NCI-H1417 treated with DMSO at 0.1 percent for 48 hours (cell line): Measurements from ENCODE around the gene ANLN.
A peak's percentile ranks its signal among the peaks of the same experiment; 100 is the strongest.
"Not testable (repeated sequence)": the region's sequence is repeated elsewhere in the genome, so short reads cannot be mapped to it uniquely, and the experiment has no call there.

Source experiments
- DNase-seq: peaks from one replicate; lab custom pipeline; 2025; lab: John Stamatoyannopoulos, UW

Gene ANLN

DNA sequence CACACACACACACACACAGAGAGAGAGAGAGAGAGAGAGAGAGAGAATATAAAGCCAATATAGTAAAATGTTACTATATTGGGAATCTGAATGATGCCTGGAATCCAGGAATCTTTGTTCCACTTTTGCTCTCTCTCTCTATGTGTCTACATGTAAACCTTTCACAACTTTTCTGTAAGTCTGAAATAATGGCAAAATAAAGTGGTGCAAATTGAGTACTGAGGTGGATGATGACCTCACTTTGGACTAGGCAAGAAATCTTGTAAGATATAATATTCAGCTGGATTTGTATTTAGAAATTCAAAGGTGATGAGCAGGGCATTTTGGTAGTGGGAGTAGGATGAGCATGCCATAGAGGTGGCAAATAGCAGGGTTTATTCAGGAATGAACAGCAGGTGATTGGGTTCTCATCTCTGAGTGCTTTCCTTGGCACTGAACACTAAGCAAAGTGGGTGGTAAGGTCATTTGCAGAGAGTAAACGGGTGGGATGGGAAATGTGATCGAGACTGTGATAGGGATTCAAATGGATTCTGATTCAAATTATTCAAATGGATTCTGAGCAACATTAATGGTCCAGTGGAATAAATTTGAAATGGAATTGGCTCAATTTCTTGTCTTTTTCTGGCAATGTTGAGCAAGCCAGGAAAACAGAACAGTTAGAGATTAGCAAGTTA is 9.7 kb upstream of the ANLN start:
- no peak for DNase-seq

GRCh38 chr7:36381056-36381455 is 8.6 kb upstream of the ANLN start:
- DNase-seq: no peak

DNA sequence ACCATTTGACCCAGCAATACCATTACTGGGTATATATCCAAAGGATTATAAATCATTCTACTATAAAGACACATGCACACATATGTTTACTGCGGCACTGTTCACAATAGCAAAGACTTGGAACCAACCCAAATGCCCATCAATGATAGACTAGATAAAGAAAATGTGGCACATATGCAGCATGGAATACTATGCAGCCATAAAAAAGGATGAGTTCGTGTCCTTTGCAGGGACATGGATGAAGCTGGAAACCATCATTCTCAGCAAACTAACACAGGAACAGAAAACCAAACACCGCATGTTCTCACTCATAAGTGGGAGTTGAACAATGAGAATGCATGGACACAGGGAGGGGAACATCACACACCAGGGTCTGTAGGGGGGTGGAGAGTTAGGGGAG is 6.4 kb upstream of the ANLN start:
- DNase-seq: not testable (repeated sequence)

DNA sequence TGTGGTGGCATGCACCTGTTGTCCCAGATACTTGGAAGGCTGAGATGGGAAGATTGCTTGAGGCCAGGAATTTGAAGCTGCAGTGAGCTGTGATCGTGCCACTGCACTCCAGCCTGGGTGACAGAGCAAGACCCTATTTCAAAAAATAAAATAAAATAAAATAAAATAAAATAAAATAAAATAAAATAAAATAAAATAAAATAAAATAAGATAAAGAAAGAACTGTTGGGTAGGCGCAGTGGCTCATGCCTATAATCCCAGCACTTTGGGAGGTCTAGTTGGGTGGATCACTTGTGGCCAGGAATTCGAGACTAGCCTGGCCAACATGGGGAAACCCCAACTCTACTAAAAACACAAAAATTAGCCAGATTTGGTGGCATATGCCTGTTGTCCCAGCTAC is 4.0 kb upstream of the ANLN start:
- DNase-seq: not testable (repeated sequence)

- DNase-seq: no peak
These were observed 2.0 kb upstream of the ANLN start for GRCh38 chr7:36387435-36388231.

- DNase-seq: no peak
These were observed 1.2 kb upstream of the ANLN start for GRCh38 chr7:36388423-36388822.

GRCh38 chr7:36390199-36391090 is 783 bp downstream of the ANLN start:
- DNase-seq: peak; percentile 75

DNA sequence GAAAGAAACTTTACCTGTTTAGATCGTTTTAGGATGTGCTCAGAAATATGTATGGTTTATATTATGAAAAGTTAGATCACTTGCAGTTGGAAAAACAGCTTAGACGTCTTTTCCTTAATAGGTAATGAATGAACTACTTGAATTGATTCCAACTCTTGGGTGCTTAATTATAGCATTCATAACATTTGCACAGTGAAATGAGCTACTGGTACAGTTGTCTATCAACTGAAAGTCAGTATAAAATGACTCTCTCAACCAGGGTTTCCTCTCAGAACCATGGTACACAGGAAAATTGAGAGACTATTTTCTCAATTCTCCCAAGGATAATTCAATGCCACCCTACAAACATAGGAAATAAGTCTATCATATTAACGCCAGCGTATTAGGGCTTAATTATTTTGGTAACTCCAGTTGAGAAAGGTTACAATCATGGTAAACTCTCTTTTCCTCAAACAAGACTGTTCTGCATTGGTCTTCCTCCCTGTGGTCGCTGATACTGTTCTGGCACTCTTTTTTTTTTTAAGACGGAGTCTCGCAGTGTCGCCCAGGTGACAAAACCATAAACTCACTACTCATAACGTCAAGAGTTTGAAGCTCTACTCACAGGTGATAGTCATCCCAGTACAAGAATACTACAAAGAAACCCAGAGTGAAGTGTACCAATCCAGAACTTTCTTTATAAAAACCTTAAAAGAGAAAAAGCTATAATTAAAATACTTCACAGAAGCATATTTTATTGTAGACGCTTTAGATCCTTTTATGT is 2.0 kb downstream of the ANLN start:
- DNase-seq: no peak

- no peak for DNase-seq
These were observed 4.2 kb downstream of the ANLN start for GRCh38 chr7:36393826-36394225.

DNA sequence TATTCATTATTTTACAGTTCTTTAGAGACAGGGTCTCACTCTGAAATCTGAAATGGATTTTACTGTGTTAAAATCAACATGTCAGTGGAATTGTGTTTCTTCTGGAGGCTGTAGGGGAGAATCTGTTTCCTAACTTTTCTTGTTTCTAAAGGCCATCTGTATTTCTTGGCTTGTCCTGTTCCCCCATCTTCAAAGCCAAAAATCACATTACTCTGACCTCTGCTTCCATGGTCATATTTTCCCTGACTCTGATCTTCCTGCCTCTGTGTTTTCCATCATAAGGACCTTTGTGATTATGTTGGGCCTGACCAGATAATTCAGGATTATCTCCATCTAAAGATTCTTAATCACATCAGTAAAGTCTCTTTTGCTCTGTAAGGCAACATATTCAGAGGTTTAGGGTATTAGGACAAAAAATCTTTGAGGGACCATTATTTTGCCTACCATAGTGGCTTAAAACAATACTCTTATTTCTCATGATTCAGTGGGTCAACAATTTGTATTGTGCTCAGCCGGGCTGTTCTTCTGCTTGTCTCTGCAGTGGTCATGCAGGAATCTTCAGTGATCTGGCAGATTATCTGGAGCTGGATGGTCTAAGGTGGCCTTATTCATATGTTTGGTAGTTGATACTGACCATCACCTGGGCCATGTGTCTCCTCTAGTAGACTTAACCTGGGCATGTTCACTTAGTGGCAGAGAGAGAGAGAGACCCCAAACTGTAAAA is 5.7 kb downstream of the ANLN start:
- DNase-seq: no peak

GRCh38 chr7:36396150-36396549 is 6.5 kb downstream of the ANLN start:
- no peak for DNase-seq

DNA sequence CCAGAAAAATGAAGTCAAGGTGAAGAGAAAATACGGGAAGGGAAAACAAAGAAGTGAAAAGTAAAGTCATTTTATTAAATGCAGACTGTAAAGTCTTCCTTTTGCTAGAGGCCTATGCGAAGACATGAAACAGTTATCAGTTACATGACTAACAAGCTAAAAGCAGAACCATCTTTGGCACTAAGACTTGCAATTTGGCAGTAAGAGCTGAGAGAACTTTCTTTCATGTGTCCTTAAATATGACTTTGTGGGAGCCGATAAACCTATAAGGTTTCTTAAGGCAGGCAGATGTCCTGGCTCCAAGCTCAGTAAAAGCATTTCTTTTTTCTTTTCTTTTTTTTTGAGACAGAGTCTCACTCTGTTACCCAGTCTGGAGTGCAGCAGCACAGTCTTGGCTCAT is 10.4 kb downstream of the ANLN start:
- no peak for DNase-seq

- DNase-seq: no peak
These were observed 10.9 kb downstream of the ANLN start for GRCh38 chr7:36400606-36401005.

DNA sequence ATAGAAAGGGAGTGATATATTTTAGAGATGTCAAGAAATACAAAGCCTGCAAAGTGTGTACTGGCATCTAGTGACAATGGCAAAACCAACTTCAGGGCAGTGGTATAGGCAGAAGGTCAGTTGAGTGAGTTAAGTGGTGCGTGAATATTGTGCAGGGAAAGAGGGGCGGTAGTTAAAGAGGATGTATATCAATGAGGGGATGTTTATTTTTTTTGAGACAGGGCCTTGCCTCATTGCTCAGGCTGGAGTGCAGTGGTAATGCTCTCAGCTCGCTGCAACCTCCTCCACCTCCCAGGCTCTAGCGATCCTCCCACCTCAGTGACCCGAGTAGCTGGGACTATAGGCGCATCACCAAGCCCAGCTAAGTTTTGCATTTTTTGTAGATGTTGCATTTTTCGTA is 13.8 kb downstream of the ANLN start:
- DNase-seq: no peak

- no peak for DNase-seq
These were observed 15.2 kb downstream of the ANLN start for GRCh38 chr7:36404639-36405408.

DNA sequence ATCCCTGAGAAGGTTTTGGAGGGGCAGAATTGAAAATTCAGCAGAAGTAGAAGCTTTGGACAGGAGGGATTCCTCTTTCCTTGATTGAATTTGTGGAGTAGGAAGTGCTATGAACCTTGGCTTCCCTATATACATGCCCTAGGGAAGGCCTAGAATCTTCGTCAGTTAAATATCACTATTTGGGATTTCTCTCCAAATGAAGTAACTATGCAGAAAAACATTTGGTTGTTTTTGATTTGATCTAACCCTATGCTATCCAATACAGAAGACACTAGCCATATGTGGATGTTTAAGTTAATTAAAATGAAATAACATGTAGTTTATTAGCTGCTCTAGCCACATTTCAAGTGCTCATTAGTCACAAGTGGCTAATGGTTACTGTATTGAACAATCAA is 15.7 kb downstream of the ANLN start:
- no peak for DNase-seq

GRCh38 chr7:36406156-36406555 is 16.5 kb downstream of the ANLN start:
- no peak for DNase-seq

DNA sequence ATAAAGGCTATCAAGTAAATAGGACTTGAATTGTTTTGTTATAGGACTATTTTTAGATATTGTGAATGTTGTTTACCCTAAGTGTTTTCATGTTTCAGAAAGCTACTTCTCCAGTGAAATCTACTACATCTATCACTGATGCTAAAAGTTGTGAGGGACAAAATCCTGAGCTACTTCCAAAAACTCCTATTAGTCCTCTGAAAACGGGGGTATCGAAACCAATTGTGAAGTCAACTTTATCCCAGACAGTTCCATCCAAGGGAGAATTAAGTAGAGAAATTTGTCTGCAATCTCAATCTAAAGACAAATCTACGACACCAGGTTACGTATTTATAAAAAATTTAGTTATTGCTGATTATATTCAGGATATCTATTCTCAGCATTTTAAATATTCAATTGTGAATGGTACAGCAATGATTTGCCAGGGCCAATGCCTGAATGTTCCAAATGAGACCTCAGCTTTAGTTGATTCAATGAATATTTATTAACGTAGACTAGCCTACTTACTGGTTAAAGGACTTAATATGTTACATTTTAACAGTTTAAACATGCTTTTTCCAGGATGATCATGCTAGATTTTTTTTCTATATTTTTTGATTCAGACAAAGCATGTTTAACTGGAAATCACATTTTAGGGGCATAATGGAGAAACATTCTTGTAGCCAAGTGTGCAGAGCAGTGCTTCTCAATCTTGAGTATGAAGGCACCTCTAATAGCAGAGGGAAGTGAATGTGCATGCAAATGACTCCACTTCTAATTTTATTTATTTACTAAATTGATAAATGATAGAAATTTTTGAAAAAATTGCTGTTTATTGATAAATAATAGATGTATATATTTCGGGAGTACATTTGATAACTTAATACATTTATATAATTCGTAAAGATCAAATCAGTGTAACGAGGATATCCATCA is 18.2 kb downstream of the ANLN start:
- no peak for DNase-seq

- no peak for DNase-seq
These were observed 18.9 kb downstream of the ANLN start for GRCh38 chr7:36408589-36408988.
